Fibroblast of the aortic adventitia (primary cell): ENCODE data around the gene NAV2. TPM values are rescaled to one million over a fixed set of nuclear protein-coding genes. Genes with fewer than 3 reads are reported as not detected.

Experiments used
- DNase-seq: peaks from one replicate; pipeline ENCODE4 v3.0.0-alpha.2; 2010; ENCODE audit warnings: low read depth
- H3K4me3 ChIP-seq: 2 replicates; pipeline ENCODE4 v1.5.1; 2011; ENCODE audit warnings: low read depth, mild to moderate bottlenecking, control low read depth, low read length, moderate library complexity
- total RNA-seq: library from RNA; depleted of rRNA; stranded (reverse); fragments of >200 nt; gene quantifications from 2 replicates; pipeline ENCODE4 v1.2.3, GENCODE V29; 2012; ENCODE audit warnings: low replicate concordance
- TF ChIP-seq, protein P1 (sequence below): IDR thresholded peaks from 2 replicates; pipeline ENCODE4 v1.5.1; 2011; ENCODE audit warnings: mild to moderate bottlenecking, low read length, control low read depth, inconsistent platforms; ENCODE audit not compliant: insufficient read depth

NAV2 gene
- total RNA-seq, 1 donor: 44.6 TPM

GRCh38 chr11:20095189-20095588 is 382.6 kb downstream of the NAV2 start:
- no peak overlapping the region for H3K4me3 ChIP-seq
- DNase-seq: no peak
- TF ChIP-seq, protein P1, sequence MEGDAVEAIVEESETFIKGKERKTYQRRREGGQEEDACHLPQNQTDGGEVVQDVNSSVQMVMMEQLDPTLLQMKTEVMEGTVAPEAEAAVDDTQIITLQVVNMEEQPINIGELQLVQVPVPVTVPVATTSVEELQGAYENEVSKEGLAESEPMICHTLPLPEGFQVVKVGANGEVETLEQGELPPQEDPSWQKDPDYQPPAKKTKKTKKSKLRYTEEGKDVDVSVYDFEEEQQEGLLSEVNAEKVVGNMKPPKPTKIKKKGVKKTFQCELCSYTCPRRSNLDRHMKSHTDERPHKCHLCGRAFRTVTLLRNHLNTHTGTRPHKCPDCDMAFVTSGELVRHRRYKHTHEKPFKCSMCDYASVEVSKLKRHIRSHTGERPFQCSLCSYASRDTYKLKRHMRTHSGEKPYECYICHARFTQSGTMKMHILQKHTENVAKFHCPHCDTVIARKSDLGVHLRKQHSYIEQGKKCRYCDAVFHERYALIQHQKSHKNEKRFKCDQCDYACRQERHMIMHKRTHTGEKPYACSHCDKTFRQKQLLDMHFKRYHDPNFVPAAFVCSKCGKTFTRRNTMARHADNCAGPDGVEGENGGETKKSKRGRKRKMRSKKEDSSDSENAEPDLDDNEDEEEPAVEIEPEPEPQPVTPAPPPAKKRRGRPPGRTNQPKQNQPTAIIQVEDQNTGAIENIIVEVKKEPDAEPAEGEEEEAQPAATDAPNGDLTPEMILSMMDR: no peak

GRCh38 chr11:20097319-20098221 is 384.9 kb downstream of the NAV2 start:
- peak; percentile 97 for DNase-seq
- TF ChIP-seq, protein P1: no peak

DNA sequence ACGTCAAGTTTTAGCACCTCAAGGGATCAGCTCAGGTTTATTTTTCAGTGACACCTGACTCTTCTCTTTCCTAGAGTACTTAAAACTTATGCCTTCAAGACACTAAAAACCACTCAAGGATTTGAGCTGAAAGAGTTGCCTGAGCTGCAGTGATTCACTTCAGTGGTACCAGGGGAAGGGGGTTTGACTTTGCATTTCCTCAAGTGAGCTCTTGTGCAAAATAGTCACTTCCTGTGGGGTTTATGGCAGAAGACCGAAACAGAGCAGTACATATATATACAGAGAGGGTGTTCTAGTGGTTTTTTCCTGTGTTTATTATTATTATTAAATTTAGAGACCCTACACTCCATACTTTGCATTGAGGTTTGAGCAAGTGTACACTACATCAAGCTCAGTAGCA is 386.9 kb downstream of the NAV2 start:
- TF ChIP-seq, protein P1: no peak
- no peak for DNase-seq
- no peak overlapping the region for H3K4me3 ChIP-seq

More at GRCh38 chr11:20097319-20098221, 384.9 kb downstream of the NAV2 start:
- no peak overlapping the region for H3K4me3 ChIP-seq

DNA sequence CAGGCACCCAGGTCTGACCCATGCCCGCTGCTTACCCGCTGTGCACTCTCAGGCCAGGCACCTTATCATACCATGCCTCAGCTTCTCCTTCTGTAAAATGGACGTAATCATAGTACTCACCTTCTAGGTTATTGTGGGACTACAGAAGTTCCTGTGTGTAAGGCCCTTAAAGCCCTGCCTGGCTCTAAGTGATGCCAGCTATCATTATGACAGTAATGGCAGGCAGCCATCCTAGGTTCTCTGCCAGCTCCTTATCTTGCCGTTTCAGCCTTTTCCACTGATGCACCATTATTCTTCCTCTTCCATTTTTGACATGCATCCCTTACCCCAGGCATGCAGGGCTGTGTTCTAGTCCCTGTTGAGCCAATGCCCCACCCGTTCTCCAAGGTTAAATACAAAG is 389.8 kb downstream of the NAV2 start:
- TF ChIP-seq, protein P1: no peak
- DNase-seq: peak; percentile 68
- no peak overlapping the region for H3K4me3 ChIP-seq

DNA sequence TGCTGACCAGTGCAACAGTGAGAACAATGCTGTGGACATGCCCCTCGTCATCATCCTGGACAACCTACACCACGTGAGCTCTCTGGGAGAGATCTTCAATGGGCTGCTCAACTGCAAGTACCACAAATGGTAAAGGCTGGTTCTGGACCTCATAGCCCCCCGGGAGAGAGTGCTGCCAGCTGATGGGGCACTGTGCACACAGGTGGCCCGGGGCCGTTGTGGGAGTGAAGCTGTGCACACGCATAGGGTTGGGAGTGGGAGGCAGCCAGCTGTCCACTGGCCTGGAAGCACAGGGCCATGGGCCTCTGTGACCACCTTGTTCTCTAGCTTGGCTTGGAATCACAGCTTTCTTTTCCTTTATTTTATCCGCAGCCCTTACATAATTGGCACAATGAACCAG is 390.6 kb downstream of the NAV2 start:
- no peak for DNase-seq
- TF ChIP-seq, protein P1: no peak
- H3K4me3 ChIP-seq: no peak overlapping the region

DNA sequence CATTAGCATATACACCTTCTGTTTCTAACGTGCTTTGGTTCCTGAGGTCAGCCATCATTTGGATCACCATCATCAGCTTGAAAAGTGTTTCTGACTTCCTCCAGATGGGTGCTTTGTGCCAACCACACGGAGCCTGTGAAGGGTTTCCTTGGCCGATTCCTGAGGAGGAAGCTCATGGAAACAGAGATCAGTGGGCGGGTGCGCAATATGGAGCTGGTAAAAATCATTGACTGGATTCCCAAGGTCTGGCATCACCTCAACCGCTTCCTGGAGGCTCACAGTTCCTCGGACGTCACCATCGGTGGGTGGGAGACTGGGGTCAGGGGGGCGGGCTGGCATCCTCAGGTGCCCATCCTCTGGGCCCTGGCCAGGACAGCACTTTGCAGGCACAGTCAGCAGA is 392.8 kb downstream of the NAV2 start:
- DNase-seq: no peak
- TF ChIP-seq, protein P1: no peak
- H3K4me3 ChIP-seq: no peak overlapping the region
